GM04504 (cell line): Measurements from ENCODE around the gene PPP4C.
"Not testable (repeated sequence)": the region's sequence is repeated elsewhere in the genome, so short reads cannot be mapped to it uniquely, and the experiment has no call there.

Experiments used
- DNase-seq: peaks from one replicate; pipeline ENCODE4 v3.0.0-alpha.2; 2012; ENCODE audit warnings: low read depth

PPP4C gene

GRCh38 chr16:30125690-30126089 lies 49.9 kb downstream of the PPP4C start:
- DNase-seq, result not testable (repeated sequence)

DNA sequence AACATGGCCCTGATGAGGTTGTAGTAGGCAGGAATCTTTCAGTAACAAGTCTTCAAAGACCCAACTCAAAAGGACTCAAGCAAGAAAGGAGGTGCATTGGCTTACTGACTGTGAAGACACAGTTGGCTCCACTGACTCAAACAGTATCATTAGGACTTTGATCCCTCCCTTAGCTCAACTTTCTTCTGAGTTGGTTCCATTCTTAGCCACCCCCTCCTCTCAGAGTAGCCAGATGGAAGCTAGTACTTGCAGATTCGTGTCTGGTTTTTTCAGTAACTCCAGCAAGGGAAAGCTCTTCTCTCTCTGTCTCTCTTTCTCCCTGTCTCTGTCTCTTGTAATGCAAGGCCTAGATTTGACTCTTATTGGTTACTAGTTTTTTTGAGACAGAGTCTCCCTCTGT lies 52.2 kb downstream of the PPP4C start:
- no peak for DNase-seq

GRCh38 chr16:30131869-30132475 lies 56.2 kb downstream of the PPP4C start:
- no peak for DNase-seq

DNA sequence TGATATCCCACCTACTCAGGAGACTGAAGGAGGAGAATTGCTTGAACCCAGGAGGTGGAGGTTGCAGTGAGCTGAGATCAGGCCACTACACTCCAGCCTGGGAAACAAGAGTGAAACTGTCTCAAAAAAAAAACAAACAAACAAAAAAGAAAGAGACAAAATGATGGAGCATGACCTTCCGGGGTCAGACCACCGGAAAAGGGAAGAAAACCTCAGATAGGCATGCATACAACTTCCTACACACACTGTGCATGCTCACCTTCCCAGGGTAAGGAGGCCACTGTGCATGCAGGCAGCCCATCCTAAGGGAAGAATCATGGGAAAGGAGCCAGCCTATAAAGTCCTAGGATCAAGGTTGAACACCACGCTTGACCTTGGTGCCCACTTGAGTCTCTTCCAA lies 56.8 kb downstream of the PPP4C start:
- no peak for DNase-seq
